ENCODE data around the gene BIRC6. TPM values are rescaled to one million over a fixed set of nuclear protein-coding genes. Genes with fewer than 3 reads are reported as not detected.

Gene BIRC6
- total and polyA plus RNA-seq, 2 of the 4 experiments (the other 2 are of a cell fraction) = 26.5 to 316 TPM

- H2AK9ac ChIP-seq (replicated peaks; ENCODE audit: low read depth, low read length, poor library complexity) = no peak overlapping the region
- no peak overlapping the region for H3K14ac ChIP-seq (replicated peaks; ENCODE audit: low read depth, low read length)
- no peak overlapping the region for H2AK5ac ChIP-seq (ENCODE audit: low read depth, low read length)
- no peak overlapping the region for H2BK5ac ChIP-seq (ENCODE audit: low read depth, low read length, poor library complexity, severe bottlenecking)
- ATAC-seq (ENCODE audit: low read depth) (no peak), DNase-seq (no peak)
- peaks cover 42% of the 10 kb centered on the region for H3K36me3 ChIP-seq (ENCODE audit: control insufficient read depth, insufficient read depth, low read length)
- H3K27me3 ChIP-seq (ENCODE audit: control insufficient read depth, insufficient read depth, low read length) = no peaks in the 10 kb centered on the region
- H3K18ac ChIP-seq (ENCODE audit: low read depth, low read length) = no peak overlapping the region
- ChIA-PET CTCF (no interaction called here), POLR2A (ENCODE audit: unreplicated experiment) (no interaction called here)
- BruUV-seq (replicated peaks) = no TSS peak
- H2BK20ac ChIP-seq (ENCODE audit: low read depth, low read length) = no peak overlapping the region
- H3K4ac ChIP-seq (ENCODE audit: low read depth, low read length) = no peak overlapping the region
- no peaks in the 10 kb centered on the region for H3K4me1 ChIP-seq (ENCODE audit: control insufficient read depth, insufficient read depth, low read length)
- TF ChIP-seq CHD1 (IDR thresholded peaks at IDR 0.05; ENCODE audit: low read depth, low read length) (no peak), NFE2L2 (IDR thresholded peaks at IDR 0.05; ENCODE audit: low read depth, low read length) (no peak), MAZ (IDR thresholded peaks at IDR 0.05; ENCODE audit: borderline replicate concordance, low read depth, low read length) (no peak), SMC3 (IDR thresholded peaks at IDR 0.05; ENCODE audit: low read depth, low read length) (no peak), MXI1 (IDR thresholded peaks at IDR 0.05; ENCODE audit: borderline replicate concordance, low read depth, low read length) (no peak), CTCF (conservative IDR thresholded peaks at IDR 0.05; ENCODE audit: low read depth, low read length) (no peak), FOS (IDR thresholded peaks at IDR 0.05; ENCODE audit: low read depth, low read length) (no peak), CEBPB (IDR thresholded peaks at IDR 0.05; ENCODE audit: low read depth, low read length) (no peak), BHLHE40 (IDR thresholded peaks at IDR 0.05; ENCODE audit: low read depth, low read length) (no peak), ELK1 (IDR thresholded peaks at IDR 0.05; ENCODE audit: borderline replicate concordance, low read depth, low read length) (no peak)
- no peak overlapping the region for H4K5ac ChIP-seq (ENCODE audit: low read depth, low read length)
- peaks cover 35 to 70% of the 10 kb centered on the region in 2 experiments for H3K79me1 ChIP-seq (ENCODE audit: low read depth in 1 of 2, low read length in 2 of 2)
- H3K56ac ChIP-seq (ENCODE audit: extremely low read depth, insufficient read depth, low read length) = no peak overlapping the region
- WGBS, 2 experiments (ENCODE audit: extremely low coverage in 2 of 2, insufficient read length in 1 of 2) = 100% methylated on average over 1 of the region's 1 CpG; no CpG with 5 or more reads in 1 of the 2 experiments
- peaks cover 29% of the 10 kb centered on the region for H4K20me1 ChIP-seq (ENCODE audit: insufficient read depth, low read length)
- H2BK15ac ChIP-seq (ENCODE audit: low read depth, low read length) = no peak overlapping the region
- dilution Hi-C loops (cut with HindIII; ENCODE audit: low sequenced_read_pairs, unreplicated experiment) (no loop called here), in situ Hi-C loops (cut with MboI; ENCODE audit: low sequenced_read_pairs) (no loop called here), intact Hi-C loops (cut with micrococcal nuclease) (no loop called here)
- H3K9me1 ChIP-seq (ENCODE audit: insufficient read depth, low read length) = peaks cover 3% of the 10 kb centered on the region
- no peak overlapping the region for H3K9ac ChIP-seq (ENCODE audit: low read depth, low read length)
- no peak overlapping the region for H2AFZ ChIP-seq (replicated peaks; ENCODE audit: low read length, poor library complexity)
- no peak overlapping the region for H3K4me3 ChIP-seq (ENCODE audit: insufficient read depth, low read depth, low read length)
- no peak overlapping the region for H3K23ac ChIP-seq (ENCODE audit: low read depth, low read length)
- no peak overlapping the region for H2BK120ac ChIP-seq (ENCODE audit: low read depth, low read length)
- H3K9me3 ChIP-seq (ENCODE audit: control insufficient read depth, insufficient read depth, low read length) = no peaks in the 10 kb centered on the region
- H3K4me2 ChIP-seq (ENCODE audit: low read depth, low read length) = no peak overlapping the region
- H3K27ac ChIP-seq (ENCODE audit: insufficient read depth, low read length) = no peak overlapping the region
- no peak overlapping the region for H4K8ac ChIP-seq (ENCODE audit: low read depth in 2 of 2, low read length in 2 of 2)
- no peak overlapping the region for H4K91ac ChIP-seq (ENCODE audit: insufficient read depth, low read depth, low read length)
Measured at GRCh38 chr2:32383858-32384257, 27.0 kb downstream of the BIRC6 start.
